GM19025 (cell line): Measurements from ENCODE around the gene PLXNA2.

Experiments used
- ATAC-seq: cut with Tn5 transposase; IDR thresholded peaks from one replicate; pipeline ENCODE4 v1.9.1; 2021; ENCODE audit warnings: mild to moderate bottlenecking, low read depth, moderate library complexity; ENCODE audit not compliant: unreplicated experiment

Gene PLXNA2

DNA sequence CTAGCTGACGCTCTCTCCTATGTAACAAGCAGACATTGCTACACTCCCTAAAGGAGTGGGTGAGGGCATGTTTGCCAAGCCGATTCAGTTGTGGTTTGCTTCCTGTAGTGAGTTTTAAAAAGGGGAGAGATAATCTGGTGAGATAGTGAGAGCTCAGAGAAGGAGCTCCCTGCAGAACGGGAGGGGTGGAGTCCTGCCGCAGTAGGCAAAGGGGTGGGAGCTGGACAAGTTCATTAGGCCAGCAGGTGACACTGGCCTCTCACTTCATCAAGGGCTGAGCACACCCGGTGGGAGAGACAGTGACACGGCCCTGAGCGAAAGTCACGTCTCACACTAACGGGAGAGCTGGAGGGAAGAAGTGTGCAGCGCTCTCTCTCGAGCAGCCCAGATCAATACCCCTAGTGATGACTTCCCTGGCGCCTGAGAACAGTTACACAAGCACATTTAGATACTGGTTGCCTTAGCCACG is 189.2 kb downstream of the PLXNA2 start:
- no peak for ATAC-seq

DNA sequence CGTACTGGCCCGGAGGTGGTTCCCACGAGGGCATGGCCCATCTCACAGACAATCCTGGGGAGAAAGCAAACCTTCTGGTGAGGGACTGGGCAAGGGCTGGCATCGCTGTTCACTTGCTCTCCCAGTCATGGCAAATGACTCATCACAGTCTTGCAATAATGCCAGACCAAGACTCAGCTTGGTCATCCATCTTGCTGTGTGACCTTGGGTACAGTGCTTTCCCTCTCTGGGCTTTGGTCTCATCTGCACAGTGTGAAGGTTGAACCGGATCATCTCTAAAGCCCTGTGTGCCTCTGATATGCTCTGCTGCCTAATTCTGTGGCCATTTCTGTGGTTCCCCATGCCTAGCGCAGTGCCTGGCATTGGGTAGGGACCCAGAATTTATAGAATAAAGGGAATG is 189.7 kb downstream of the PLXNA2 start:
- no peak for ATAC-seq

DNA sequence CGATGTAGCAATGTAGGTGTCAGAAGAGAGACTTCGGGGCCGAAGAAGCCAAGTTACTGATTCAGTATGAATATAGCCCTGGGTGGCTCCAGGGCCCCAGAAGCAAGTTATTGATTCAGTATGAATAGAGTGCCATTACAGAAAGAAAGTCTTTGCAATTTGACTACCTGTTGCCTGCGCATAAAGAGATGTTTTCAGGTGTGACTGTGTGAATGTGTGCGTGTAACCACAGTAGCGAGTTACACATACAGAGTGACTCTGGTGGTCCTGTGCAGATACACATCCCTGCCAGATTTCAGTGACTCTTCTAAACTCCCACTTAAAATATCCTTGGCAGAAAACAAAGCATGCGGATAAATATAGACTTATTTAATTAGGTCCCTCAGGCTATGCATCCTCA is 190.5 kb downstream of the PLXNA2 start:
- ATAC-seq: no peak

DNA sequence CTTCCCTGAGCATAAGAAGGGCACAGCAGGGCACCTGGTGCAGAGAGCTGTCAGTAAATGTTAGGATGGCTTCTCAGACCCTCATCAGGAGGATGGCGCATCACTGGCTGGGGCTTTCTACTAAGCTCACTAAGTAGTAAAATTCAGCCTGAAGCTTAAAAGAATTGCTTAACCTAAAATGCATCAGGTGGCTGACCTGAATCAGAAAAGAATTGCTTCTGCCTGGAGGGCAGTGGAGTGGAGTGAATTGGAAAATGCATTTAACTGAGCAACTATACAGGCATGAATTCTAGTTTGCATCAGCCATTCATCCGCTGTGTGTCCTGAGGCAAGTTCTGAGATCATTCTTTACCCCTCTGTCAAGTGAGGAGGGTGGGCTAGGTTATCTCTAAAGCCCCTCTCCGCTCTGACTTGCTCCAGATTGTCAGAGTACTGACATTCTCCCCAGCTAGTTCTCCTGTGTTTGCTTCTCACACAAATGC is 191.2 kb downstream of the PLXNA2 start:
- ATAC-seq: no peak

DNA sequence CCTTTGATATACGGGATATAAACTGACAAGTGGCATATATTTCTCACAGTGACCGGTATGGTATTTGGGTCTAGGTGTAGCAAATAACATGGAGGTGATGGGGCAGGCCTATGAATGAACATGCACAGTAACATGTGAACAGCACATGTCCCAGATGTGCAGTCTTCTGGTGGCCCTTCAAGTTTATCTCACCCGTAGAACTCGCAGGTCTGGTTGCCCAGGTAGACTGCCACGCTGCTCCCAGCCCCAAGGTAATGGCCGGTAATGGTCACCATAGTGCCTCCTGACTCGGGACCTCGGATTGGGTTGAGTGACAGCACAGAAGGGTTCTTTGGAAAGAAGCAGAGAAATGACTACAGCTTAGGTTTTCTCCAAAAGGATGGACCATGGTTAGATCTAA is 192.0 kb downstream of the PLXNA2 start:
- no peak for ATAC-seq

DNA sequence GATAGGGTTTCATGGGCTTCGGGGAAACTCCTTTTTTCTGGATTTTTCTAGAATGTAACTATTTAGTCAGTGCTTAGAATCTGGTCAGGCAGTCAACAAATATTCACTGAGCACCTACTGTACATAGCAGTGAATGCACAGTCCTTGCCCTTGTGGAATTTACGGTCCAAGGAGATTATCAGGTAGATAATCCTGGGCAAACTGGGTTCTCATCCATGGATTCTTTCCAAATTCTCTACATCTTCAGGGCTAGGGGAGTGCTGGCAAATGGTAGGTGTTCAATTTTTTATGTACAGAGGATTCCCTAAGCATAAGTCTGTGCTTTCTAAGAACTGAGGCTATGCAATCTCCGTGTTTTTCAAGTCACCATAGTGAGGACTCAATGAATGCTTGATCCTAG is 192.5 kb downstream of the PLXNA2 start:
- ATAC-seq: no peak

DNA sequence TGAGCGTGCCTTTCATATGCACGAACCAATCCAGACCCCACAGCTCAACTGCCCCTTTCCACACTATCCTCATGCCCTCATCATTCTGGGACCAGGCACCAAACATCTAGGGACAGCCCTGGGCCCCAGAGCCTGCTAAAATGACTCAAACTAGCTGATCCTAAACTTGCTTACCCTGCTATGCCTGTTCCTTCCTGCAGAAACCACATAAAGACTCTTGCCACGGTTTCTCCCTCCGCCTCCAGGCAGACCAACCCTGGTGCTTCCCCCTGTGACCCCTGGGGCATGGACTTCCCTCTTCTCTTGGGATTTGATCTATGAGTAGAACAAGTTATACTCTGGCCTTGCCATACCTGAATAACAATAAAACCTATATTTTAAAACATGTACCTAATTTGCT is 195.3 kb downstream of the PLXNA2 start:
- ATAC-seq: no peak

DNA sequence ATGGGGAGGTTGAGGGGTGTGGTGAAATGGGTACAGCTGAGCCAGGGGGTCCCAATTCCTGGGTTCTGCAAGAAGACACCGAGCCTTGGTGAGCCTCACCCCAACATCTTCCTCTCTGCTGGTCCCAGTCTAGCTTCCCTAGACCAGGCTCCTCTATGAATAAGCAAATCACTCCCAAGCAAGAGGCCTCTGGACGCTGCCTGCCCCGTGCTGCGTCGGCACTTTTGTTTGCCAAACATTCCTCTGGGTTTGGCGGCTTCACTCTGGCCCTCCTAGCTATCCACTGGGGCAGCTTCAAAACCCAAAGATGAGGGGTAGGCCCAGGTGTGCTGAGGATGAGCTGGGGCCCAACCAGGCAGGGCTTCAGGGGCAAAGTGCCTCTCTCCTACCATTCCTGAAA is 196.2 kb downstream of the PLXNA2 start:
- ATAC-seq: no peak

DNA sequence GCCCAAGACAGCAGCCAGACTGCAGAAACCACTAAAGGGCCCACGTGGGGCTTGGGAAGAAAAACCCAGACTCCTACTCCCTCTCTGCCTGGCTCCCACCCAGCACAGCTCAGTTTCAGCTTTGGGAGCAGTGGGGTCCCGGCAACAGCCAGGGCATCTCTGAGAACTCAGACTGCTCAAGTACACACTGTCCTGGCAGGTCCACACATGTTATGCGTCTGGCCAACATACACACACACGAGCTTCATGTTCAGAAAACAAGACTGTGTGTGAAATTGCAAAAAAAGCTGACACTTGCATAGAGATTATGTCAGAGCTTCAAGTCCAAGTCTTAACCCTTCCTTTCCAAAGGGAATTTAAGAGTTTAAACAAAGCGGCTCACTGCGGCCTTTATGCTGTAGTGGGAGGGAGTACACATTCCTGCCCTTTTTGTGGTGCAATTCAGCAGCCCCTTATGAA is 196.7 kb downstream of the PLXNA2 start:
- ATAC-seq: no peak

DNA sequence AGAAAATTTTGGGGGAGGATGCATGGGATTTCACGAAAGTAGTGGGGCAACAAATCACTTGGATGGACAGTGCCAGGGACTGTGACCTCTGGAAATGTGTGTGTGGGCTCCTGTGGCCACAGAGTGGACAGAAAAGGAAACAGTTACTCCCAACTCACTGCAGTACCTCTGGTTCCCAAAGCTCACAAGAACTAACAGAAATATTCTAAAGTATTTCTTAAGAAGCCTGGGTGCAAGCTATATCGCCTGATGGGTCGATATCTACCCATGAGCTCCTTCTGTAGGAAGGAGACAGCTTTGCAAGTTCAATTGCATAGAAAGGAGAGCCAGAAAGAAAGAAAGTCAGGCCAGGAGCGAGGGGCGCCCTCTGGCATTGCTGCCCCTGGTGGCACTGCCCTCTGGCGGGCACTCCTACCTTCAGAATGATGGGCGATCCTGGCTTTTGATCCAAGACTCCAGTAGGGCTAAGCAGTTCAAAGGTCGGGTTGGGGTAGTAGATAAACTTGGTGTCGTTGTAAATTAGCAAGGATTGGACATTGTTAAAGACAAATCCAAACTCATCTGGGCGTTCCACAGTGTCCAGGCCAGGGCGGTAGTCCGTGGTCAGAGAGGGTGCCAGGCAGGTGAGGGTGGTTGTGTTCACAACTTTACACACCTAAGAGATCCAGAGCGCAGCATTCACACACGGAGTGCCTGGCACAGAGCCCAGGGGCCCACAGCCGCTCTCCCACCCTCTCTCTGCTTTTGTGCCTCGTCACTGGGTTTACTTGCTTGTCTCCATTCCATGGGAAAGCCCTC is 198.5 kb downstream of the PLXNA2 start:
- ATAC-seq: no peak

DNA sequence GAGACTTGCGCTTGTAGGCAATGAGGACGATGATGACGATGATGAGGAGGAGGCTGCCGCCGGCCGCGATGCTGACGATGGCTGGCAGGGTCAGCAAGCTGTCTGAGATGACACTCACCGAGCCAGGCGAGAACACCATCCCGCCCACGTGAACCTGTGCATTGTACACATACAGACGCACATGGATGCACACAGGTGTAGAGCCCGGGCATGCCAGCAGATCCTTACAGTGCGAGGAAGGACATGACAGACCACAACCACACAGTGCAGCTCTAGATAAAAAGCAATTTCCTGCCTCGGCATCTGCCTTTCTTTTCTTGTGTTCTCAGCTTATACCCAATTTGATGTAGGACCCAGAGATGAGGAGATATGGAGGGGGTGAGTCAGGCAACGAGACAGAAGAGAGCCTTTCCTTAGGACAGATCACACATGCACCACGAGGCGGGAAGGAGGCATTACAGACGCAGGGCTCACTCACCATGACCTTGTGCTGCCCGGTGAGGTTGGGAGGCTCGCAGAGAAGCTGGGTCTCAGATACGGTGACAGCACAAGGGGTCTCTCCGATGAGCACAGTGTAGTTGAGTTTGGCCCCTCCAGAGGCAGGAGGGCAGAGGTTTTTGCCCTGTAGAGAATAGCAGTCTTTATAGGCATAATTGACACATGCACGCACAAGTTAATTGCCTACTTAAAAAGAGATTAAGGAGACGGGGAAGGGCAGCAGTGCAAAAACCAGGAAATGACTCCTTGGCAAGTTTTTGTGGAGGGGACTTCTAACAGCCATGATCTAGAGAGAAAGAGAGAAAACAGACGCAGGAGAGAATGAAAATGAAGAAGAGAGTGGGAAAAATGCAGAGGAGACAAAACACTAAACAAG is 199.4 kb downstream of the PLXNA2 start:
- no peak for ATAC-seq

DNA sequence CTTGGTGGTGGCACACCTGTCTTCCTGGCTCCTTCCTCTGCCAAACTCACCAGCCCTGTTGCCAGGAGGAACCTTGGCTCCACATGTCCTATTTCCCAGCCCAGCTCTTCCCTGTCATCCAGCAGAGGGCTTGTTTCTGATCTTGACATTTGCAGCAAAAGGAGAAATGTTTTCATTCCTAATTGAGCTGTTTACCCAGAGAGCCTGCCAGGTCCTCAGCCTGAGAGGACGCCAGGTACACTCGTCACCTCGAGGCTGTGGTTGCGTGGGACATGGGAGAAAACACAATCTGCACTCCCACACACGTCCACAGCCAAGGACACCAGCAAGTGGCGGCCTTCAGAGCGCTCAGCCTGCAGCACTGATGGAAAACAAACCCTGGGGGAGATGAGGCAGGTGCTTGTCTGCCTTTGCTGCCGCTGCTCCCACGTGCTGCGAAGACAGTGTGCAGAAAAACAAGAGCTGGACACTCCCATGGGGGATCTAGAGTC is 200.4 kb downstream of the PLXNA2 start:
- no peak for ATAC-seq

DNA sequence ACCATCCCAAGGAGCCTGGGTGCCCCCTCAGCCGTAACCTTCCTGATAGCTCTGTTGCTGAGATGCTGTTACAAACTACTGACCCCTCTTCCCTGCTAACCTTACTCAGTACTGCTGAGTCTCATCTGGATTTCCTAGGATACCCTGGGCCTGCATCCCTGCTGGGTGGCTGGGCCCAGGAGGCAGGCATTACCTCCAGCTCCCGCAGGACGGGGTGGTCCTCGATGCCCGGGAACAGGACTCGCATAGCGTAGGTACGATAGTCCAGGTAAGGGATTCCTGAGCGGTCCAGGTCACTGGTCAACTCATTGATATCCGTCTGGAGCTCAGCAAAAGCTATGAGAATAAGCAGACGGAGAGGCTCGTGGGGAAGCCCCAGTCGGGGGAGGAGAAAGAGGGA is 201.3 kb downstream of the PLXNA2 start:
- ATAC-seq: no peak

DNA sequence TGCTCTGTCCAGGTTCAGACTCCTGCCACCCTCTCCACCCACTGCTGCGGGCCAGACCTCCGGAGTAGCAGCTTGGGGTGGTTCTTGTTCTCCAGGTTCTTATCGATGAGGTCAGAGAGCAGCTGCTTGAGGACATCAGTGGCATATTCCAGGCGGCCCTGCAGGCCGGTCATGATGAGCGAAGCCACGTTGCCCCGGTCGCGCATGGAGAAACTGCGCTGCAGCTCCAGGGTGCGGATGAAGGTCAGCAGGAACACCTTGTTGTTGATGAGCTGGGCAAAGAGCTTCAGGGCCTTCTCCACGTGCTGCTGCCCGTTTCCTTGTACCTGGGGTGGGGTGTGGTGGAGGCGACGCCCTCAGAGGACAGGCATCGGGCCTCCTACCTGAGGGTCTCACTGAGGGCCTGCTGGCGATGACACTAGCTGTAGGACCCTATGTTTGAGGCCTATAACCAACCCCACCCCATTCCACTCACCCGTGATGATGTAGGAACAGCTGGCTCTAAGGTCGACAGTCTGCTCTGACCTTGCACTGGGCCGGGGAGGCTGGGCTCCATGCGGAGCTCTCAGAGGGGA is 202.1 kb downstream of the PLXNA2 start:
- ATAC-seq: no peak

DNA sequence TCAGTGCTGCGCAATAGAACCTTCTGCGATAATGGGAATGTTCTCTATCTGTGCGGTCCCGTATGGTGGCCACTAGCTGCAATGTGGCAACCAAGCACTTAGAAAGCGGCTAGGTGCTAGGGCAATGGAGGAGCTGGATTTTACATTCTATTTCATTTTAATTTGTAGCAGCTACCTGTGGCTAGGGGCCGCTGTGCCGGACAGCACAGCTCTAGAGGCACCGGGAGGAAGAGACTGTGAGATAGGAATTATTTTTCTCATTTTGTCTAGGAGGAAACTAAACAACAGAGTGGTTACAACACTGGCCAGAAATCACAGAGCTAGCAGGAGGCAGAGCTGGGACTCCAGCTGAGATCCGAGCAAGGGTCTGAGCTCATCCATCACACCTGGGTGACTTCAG is 202.7 kb downstream of the PLXNA2 start:
- ATAC-seq: no peak

DNA sequence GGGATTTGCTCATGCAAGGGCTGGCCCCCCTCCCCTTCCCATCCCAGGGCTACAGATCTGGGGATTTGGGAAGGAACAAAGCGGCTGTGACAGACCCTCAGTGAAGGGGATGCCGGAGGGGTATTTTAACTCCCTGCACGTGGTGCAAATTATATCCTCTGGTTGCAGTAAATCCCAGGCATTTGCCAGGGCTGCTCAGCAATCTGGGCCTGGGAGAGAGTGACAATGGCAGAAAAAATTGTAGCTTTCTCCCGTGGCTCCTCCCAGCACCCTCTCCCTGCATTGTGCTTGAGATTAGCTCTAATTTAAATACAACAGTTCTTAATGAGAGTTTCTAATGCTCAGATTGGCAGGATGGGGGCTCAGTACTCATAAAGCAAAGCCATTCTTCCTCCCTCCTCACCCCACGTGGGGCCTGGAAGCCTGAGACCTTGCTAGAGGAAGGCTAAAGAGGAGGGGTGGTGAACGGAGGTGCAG is 203.3 kb downstream of the PLXNA2 start:
- ATAC-seq: no peak

DNA sequence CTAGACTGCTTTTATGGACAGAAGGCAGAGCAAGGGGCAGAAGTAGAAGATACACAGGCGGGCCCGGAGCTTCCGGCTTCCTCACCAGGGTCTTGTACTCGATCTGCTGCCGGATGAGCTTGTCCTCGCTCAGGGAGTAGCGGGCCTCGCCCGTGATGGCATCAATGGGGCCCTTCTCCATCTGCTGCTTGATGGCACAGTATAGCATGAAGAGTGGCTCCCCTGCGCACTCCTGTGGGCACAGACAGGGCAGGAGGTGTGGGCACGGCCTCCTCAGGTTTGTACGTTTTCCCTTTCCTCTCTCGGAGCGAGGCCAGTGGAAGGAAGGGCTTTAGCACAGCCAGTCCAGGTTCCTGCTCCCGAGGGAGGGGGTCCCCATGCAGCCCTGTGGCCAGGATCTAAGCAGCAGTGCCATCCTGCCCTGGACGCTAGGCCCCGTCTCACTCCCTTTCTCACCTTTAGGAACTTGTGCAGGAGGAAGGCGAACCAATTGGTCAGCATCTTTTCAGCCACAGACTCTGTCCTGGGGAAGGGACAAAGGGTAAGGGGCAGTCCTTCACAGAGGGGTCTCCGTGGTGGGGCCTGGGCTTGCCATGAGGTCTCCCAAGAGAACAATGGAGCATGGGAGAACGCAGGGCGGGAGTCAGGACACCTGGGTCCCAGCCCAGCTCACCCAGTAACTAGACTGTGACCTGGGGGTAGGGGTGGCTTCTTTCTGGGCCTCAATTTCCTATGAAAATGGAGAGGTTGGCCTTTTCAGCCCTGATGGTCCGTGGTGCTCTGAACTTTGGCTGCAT is 204.4 kb downstream of the PLXNA2 start:
- no peak for ATAC-seq

DNA sequence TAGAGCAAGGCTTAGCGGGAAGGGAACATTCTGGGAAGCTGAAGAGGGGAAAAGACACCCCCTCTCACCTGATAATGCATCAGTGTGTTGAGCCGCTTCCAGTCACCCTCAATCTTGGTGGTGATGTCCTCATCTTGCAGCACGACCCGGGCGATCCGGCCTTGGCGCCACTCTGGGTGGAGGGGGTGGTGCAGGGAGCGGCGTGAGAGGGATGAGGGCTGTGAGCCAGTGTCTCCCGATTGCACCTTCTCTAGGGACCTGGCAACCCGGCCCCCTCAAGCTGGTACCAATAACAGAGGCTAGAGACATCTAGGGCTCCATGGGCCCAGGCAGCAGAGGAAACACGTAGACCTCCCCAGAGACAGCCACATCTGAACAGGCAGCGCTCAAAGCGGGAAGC is 205.9 kb downstream of the PLXNA2 start:
- no peak for ATAC-seq

DNA sequence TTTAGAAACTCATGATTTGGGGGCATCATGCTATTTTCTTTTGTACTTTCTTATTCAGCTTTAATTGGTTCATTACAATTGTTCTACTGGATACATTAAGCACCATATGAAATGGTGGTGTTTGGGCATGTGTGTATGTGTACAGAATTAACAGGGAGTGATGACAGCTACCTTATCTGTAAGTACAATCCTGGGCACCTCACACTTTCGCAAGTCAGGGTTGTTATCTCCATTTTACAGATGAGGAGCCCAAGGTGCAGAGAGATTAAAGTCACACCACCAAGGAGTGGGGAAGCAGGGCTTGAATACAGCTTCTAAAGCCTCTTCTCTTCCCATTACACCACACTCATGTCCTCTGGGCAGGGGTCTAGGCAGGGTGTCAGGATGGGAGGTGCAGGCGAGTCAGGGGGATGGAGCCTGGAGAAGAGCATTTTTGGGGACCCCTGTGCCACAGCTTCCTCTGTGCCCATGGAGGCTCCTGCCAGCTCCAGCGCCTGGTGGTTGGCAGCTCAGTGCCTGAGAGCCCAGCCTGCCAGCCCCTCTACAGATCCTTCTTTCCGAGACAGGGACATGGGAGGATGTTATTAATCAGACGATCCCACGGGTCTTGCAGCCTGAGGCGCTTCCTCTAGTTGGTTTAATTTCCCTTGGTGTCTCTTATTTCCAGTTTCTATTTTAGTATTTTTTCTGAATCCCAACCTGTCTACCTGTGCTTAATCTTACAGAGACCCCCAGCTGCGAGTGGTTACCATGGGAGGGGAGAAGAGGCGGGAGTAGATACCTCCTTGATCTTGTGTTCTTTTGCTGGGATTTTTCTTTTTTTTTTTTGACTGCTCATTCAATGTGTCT is 207.0 kb downstream of the PLXNA2 start:
- no peak for ATAC-seq
